ENCODE results near the gene TMEM245. TPM values are rescaled to one million over a fixed set of nuclear protein-coding genes. Genes with fewer than 3 reads are reported as not detected.

The TMEM245 gene
- total RNA-seq, 1 donor from 2014 or later = 85.3 TPM

DNA sequence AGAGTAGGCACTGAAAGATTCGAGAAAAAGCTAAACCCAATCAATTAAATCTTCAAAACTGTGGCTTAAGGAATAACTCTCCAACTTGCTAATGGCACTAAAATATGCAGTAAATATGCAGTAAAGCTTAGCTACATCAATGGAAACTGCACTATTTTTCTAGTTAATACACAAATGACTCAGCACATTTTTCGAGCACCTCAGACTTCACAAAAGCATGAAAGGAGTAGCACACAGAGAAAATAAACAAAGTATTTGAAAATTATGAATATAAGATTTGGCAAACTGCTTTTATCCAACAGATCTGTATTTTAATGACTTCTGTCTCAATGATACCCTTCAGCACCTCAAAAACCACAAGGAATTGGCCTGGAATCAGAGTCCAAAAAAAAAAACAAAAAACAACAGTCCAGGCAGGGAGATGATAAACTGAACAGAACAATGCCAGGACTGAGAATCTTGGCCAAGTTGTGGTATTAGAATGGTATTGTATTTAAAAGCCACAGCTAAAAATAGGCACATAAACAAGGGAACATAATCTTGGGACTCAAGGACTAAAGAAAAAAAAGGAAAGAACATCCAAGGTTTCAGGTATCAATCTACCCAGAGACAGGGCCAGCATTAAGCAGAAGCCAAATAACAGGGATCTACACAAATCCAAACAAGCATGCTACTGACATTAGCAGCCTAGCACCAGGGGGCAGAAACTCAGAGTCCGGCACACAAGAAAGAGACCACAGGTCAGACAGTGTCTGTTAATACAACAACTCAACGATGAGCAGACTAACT, 21.4 kb downstream of the TMEM245 start:
- H3K4me2 ChIP-seq = peak overlapping the region; percentile 40
- no peaks in the 10 kb centered on the region for H3K36me3 ChIP-seq
- no peak overlapping the region for H2AFZ ChIP-seq (replicated peaks)
- peaks cover 2% of the 10 kb centered on the region for H3K9me3 Mint-ChIP-seq
- peaks cover 27% of the 10 kb centered on the region for H3K36me3 Mint-ChIP-seq
- no peak overlapping the region for H3K27ac ChIP-seq
- peak overlapping the region; percentile 12 for H3K27ac Mint-ChIP-seq
- H4K20me1 ChIP-seq (ENCODE audit: low read depth) = peaks cover 73% of the 10 kb centered on the region
- H3K9ac ChIP-seq = no peak overlapping the region
- H3K79me2 ChIP-seq (ENCODE audit: low read depth) = peaks cover 100% of the 10 kb centered on the region
- no peak overlapping the region for H3K4me3 Mint-ChIP-seq
- no peaks in the 10 kb centered on the region for H3K27me3 ChIP-seq
- H3K9me3 ChIP-seq (ENCODE audit: low read depth) = no peaks in the 10 kb centered on the region
- no peak overlapping the region for H3K4me3 ChIP-seq
- peaks cover 18% of the 10 kb centered on the region for H3K4me1 Mint-ChIP-seq
- TF ChIP-seq, protein P1, sequence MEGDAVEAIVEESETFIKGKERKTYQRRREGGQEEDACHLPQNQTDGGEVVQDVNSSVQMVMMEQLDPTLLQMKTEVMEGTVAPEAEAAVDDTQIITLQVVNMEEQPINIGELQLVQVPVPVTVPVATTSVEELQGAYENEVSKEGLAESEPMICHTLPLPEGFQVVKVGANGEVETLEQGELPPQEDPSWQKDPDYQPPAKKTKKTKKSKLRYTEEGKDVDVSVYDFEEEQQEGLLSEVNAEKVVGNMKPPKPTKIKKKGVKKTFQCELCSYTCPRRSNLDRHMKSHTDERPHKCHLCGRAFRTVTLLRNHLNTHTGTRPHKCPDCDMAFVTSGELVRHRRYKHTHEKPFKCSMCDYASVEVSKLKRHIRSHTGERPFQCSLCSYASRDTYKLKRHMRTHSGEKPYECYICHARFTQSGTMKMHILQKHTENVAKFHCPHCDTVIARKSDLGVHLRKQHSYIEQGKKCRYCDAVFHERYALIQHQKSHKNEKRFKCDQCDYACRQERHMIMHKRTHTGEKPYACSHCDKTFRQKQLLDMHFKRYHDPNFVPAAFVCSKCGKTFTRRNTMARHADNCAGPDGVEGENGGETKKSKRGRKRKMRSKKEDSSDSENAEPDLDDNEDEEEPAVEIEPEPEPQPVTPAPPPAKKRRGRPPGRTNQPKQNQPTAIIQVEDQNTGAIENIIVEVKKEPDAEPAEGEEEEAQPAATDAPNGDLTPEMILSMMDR (IDR thresholded peaks at IDR 0.05) = peak; percentile 51
- no peak for TF ChIP-seq EZH2 (IDR thresholded peaks at IDR 0.05)
- peak; percentile 62 for DNase-seq (ENCODE audit: low spot score)
- H3F3A ChIP-seq (ENCODE audit: low read depth) = peaks cover 3% of the 10 kb centered on the region
- H3K27me3 Mint-ChIP-seq (ENCODE audit: insufficient read depth, low read depth) = peaks cover 2% of the 10 kb centered on the region
- H3K4me1 ChIP-seq = peaks cover 15% of the 10 kb centered on the region

DNA sequence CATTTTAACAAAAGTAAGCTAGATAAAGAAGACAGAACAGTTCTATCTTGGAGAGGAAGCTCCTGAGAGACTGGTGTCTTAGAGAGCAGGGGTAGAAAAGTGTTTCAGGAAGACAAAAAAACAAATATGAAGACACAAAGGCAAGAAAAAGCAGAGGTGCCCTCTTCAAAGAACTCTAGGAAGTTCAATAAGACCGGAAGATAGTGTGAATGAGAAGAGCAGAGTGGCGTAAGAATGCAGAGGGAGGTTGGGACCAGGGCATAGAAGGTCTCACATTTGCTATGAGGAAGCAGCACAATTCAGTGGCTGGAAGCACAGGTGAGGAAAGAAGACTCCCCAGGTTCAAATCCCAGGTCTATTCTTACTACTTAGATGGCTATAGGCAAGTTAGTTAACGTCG, 22.6 kb downstream of the TMEM245 start:
- DNase-seq (ENCODE audit: low spot score) = no peak
- H3F3A ChIP-seq (ENCODE audit: low read depth) = peaks cover 3% of the 10 kb centered on the region
- no peak overlapping the region for H3K27ac ChIP-seq
- H3K4me3 Mint-ChIP-seq = no peak overlapping the region
- peaks cover 79% of the 10 kb centered on the region for H4K20me1 ChIP-seq (ENCODE audit: low read depth)
- H3K9ac ChIP-seq = no peak overlapping the region
- no peaks in the 10 kb centered on the region for H3K27me3 ChIP-seq
- no peaks in the 10 kb centered on the region for H3K9me3 Mint-ChIP-seq
- no peak overlapping the region for H3K27ac Mint-ChIP-seq
- no peaks in the 10 kb centered on the region for H3K9me3 ChIP-seq (ENCODE audit: low read depth)
- peaks cover 21% of the 10 kb centered on the region for H3K36me3 Mint-ChIP-seq
- no peak overlapping the region for H3K4me2 ChIP-seq
- H3K4me1 ChIP-seq = peaks cover 15% of the 10 kb centered on the region
- peaks cover 95% of the 10 kb centered on the region for H3K79me2 ChIP-seq (ENCODE audit: low read depth)
- H3K36me3 ChIP-seq = peaks cover 7% of the 10 kb centered on the region
- peaks cover 2% of the 10 kb centered on the region for H3K27me3 Mint-ChIP-seq (ENCODE audit: insufficient read depth, low read depth)
- H3K4me1 Mint-ChIP-seq = peaks cover 18% of the 10 kb centered on the region
- H3K4me3 ChIP-seq = no peak overlapping the region
- no peak overlapping the region for H2AFZ ChIP-seq (replicated peaks)
- TF ChIP-seq EZH2 (IDR thresholded peaks at IDR 0.05) (no peak), EZH2phosphoT487 (IDR thresholded peaks at IDR 0.05) (no peak)
- TF ChIP-seq, protein P1 (IDR thresholded peaks at IDR 0.05) = no peak

DNA sequence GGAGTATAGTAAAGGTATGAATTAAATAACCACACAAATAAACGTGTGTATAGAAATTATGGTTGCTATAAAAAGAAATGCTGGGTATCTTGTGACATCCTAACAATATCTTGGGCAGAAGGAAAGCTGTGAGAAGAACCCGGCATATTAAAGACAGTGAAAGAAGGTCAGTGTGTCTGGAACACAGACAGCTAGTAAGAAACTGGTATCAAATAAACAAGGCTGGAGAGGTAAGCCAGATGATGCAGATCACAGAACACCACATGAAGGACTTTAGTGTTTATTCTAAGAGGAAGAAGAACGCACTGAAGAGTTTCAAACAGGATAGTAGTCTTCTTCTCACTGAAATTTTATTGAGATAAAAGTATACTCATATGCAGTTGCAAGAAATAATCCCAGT, 24.4 kb downstream of the TMEM245 start:
- H3K27ac Mint-ChIP-seq = no peak overlapping the region

More for the DNA sequence above, 24.4 kb downstream of the TMEM245 start:
- H3K4me1 ChIP-seq = peaks cover 15% of the 10 kb centered on the region
- H3K36me3 Mint-ChIP-seq = peaks cover 19% of the 10 kb centered on the region
- H3K27me3 ChIP-seq = no peaks in the 10 kb centered on the region
- no peak overlapping the region for H3K9ac ChIP-seq
- H3K9me3 ChIP-seq (ENCODE audit: low read depth) = no peaks in the 10 kb centered on the region
- H2AFZ ChIP-seq (replicated peaks) = no peak overlapping the region
- no peak overlapping the region for H3K4me3 Mint-ChIP-seq
- peaks cover 18% of the 10 kb centered on the region for H3K4me1 Mint-ChIP-seq
- H3K27me3 Mint-ChIP-seq (ENCODE audit: insufficient read depth, low read depth) = peaks cover 2% of the 10 kb centered on the region
- H3K4me3 ChIP-seq = no peak overlapping the region
- H3K79me2 ChIP-seq (ENCODE audit: low read depth) = peaks cover 81% of the 10 kb centered on the region
- no peak overlapping the region for H3K4me2 ChIP-seq
- peaks cover 71% of the 10 kb centered on the region for H4K20me1 ChIP-seq (ENCODE audit: low read depth)
- peaks cover 3% of the 10 kb centered on the region for H3F3A ChIP-seq (ENCODE audit: low read depth)
- TF ChIP-seq, protein P1 (IDR thresholded peaks at IDR 0.05) = no peak
- TF ChIP-seq EZH2 (IDR thresholded peaks at IDR 0.05) (no peak), EZH2phosphoT487 (IDR thresholded peaks at IDR 0.05) (no peak)
- no peak overlapping the region for H3K27ac ChIP-seq
- no peak for DNase-seq (ENCODE audit: low spot score)
- no peaks in the 10 kb centered on the region for H3K9me3 Mint-ChIP-seq
- H3K36me3 ChIP-seq = peaks cover 7% of the 10 kb centered on the region
